ENCODE measurements around the gene TMED10. TPM values are rescaled to one million over a fixed set of nuclear protein-coding genes. Genes with fewer than 3 reads are reported as not detected.

The TMED10 gene
- polyA plus RNA-seq = 100 to 1,000 TPM in 2 of 3 donors, 10 to 100 TPM in 1; 73.3 to 243 (median 215) TPM

- 0 to 1% (median 0%) methylated on average over 44 to 49 of the region's 49 CpGs for WGBS, 3 donors
- peak within 1 kb of the TSS; percentile 97 for H3K27ac ChIP-seq (ENCODE audit: low read depth, low read length)
Measured at GRCh38 chr14:75176142-75176820, at the start of gene TMED10. TMED10 (minus strand) TSS chr14:75176612; CDS start chr14:75176579, 33 bp downstream.

GRCh38 chr14:75224561-75224960 is 48.1 kb upstream of the TMED10 start:
- 85 to 86% (median 85%) methylated on average over 2 of the region's 2 CpGs for WGBS, 3 donors
- H3K27ac ChIP-seq (ENCODE audit: low read depth, low read length) = no peak overlapping the region

GRCh38 chr14:75223664-75224154 is 47.3 kb upstream of the TMED10 start:
- no peak overlapping the region for H3K27ac ChIP-seq (ENCODE audit: low read depth, low read length)
- 35 to 61% (median 60%) methylated on average over 4 of the region's 4 CpGs for WGBS, 3 donors

GRCh38 chr14:75222208-75222701 is 45.8 kb upstream of the TMED10 start:
- no peak overlapping the region for H3K27ac ChIP-seq (ENCODE audit: low read depth, low read length)
- 49 to 80% (median 51%) methylated on average over 12 of the region's 12 CpGs for WGBS, 3 donors

GRCh38 chr14:75221797-75222196 is 45.4 kb upstream of the TMED10 start:
- 83 to 94% (median 86%) methylated on average over 2 of the region's 2 CpGs for WGBS, 3 donors
- no peak overlapping the region for H3K27ac ChIP-seq (ENCODE audit: low read depth, low read length)

GRCh38 chr14:75220156-75220555 is 43.7 kb upstream of the TMED10 start:
- no peak overlapping the region for H3K27ac ChIP-seq (ENCODE audit: low read depth, low read length)
- WGBS, 3 donors = 56 to 82% (median 60%) methylated on average over 9 of the region's 9 CpGs

GRCh38 chr14:75217508-75218206 is 41.2 kb upstream of the TMED10 start:
- 74 to 87% (median 78%) methylated on average over 4 of the region's 4 CpGs for WGBS, 3 donors
- no peak overlapping the region for H3K27ac ChIP-seq (ENCODE audit: low read depth, low read length)

- 85 to 90% (median 87%) methylated on average over 6 of the region's 6 CpGs for WGBS, 3 donors
- no peak overlapping the region for H3K27ac ChIP-seq (ENCODE audit: low read depth, low read length)
Measured at GRCh38 chr14:75216427-75217006, 40.1 kb upstream of the TMED10 start.

- no peak overlapping the region for H3K27ac ChIP-seq (ENCODE audit: low read depth, low read length)
- WGBS, 3 donors = 85 to 94% (median 92%) methylated on average over 6 of the region's 6 CpGs
Measured at GRCh38 chr14:75215520-75215919, 39.1 kb upstream of the TMED10 start.

- no peak overlapping the region for H3K27ac ChIP-seq (ENCODE audit: low read depth, low read length)
- WGBS, 3 donors = 89 to 94% (median 90%) methylated on average over 5 of the region's 5 CpGs
Measured at GRCh38 chr14:75214558-75214957, 38.1 kb upstream of the TMED10 start.

- H3K27ac ChIP-seq (ENCODE audit: low read depth, low read length) = no peak overlapping the region
- 51 to 65% (median 54%) methylated on average over 4 of the region's 4 CpGs for WGBS, 3 donors
Measured at GRCh38 chr14:75213172-75213571, 36.8 kb upstream of the TMED10 start.

GRCh38 chr14:75208843-75209242 is 32.4 kb upstream of the TMED10 start:
- WGBS, 3 donors = 77 to 95% (median 94%) methylated on average over 6 of the region's 6 CpGs
- H3K27ac ChIP-seq (ENCODE audit: low read depth, low read length) = no peak overlapping the region

- 75 to 94% (median 85%) methylated on average over 3 of the region's 3 CpGs for WGBS, 3 donors
- no peak overlapping the region for H3K27ac ChIP-seq (ENCODE audit: low read depth, low read length)
Measured at GRCh38 chr14:75206190-75206589, 29.8 kb upstream of the TMED10 start.

- 56 to 80% (median 56%) methylated on average over 3 of the region's 3 CpGs for WGBS, 3 donors
- H3K27ac ChIP-seq (ENCODE audit: low read depth, low read length) = no peak overlapping the region
Measured at GRCh38 chr14:75205591-75205990, 29.2 kb upstream of the TMED10 start.

GRCh38 chr14:75204116-75204515 is 27.7 kb upstream of the TMED10 start:
- H3K27ac ChIP-seq (ENCODE audit: low read depth, low read length) = no peak overlapping the region
- WGBS, 3 donors = 76 to 85% (median 76%) methylated on average over 3 of the region's 3 CpGs

- no peak overlapping the region for H3K27ac ChIP-seq (ENCODE audit: low read depth, low read length)
- 56 to 69% (median 60%) methylated on average over 2 of the region's 2 CpGs for WGBS, 3 donors
Measured at GRCh38 chr14:75202657-75203056, 26.2 kb upstream of the TMED10 start.

GRCh38 chr14:75201087-75201486 is 24.7 kb upstream of the TMED10 start:
- no peak overlapping the region for H3K27ac ChIP-seq (ENCODE audit: low read depth, low read length)
- 28 to 75% (median 74%) methylated on average over 6 of the region's 6 CpGs for WGBS, 3 donors

- WGBS, 3 donors = 41 to 72% (median 66%) methylated on average over 4 of the region's 4 CpGs
- H3K27ac ChIP-seq (ENCODE audit: low read depth, low read length) = no peak overlapping the region
Measured at GRCh38 chr14:75200451-75200850, 24.0 kb upstream of the TMED10 start.

GRCh38 chr14:75198291-75198933 is 22.0 kb upstream of the TMED10 start:
- WGBS, 3 donors = 19 to 54% (median 50%) methylated on average over 11 of the region's 11 CpGs
- no peak overlapping the region for H3K27ac ChIP-seq (ENCODE audit: low read depth, low read length)

Measured in adipose tissue (tissue), 3 donors.